C4-2B (cell line): ENCODE results near the gene BIK.
A peak's percentile ranks its signal among the peaks of the same experiment; 100 is the strongest.

ENCODE experiments used
- H3K27ac ChIP-seq: fragments of 450-650 bp; 2 replicates; pipeline ENCODE4 v1.5.1; 2017
- ZFX ChIP-seq: fragments of 450-650 bp; IDR thresholded peaks from 2 replicates; pipeline ENCODE4 v1.6.1; 2017
- TF ChIP-seq, protein P1 (sequence below): fragments of 450-650 bp; conservative IDR thresholded peaks from 2 replicates; pipeline ENCODE4 v1.5.1; 2017; ENCODE audit warnings: mild to moderate bottlenecking

The BIK gene

GRCh38 chr22:43152003-43152356, 41.4 kb downstream of the BIK start:
- H3K27ac ChIP-seq, result peak overlapping the region; percentile 90

GRCh38 chr22:43152357-43153071, 42.0 kb downstream of the BIK start:
- TF ChIP-seq, protein P1, sequence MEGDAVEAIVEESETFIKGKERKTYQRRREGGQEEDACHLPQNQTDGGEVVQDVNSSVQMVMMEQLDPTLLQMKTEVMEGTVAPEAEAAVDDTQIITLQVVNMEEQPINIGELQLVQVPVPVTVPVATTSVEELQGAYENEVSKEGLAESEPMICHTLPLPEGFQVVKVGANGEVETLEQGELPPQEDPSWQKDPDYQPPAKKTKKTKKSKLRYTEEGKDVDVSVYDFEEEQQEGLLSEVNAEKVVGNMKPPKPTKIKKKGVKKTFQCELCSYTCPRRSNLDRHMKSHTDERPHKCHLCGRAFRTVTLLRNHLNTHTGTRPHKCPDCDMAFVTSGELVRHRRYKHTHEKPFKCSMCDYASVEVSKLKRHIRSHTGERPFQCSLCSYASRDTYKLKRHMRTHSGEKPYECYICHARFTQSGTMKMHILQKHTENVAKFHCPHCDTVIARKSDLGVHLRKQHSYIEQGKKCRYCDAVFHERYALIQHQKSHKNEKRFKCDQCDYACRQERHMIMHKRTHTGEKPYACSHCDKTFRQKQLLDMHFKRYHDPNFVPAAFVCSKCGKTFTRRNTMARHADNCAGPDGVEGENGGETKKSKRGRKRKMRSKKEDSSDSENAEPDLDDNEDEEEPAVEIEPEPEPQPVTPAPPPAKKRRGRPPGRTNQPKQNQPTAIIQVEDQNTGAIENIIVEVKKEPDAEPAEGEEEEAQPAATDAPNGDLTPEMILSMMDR, result no peak
- H3K27ac ChIP-seq, result peak overlapping the region; percentile 90

More at GRCh38 chr22:43152003-43152356, 41.4 kb downstream of the BIK start:
- TF ChIP-seq, protein P1, result no peak
- TF ChIP-seq ZFX, result no peak

- no peak overlapping the region for H3K27ac ChIP-seq
These were observed 43.3 kb downstream of the BIK start for GRCh38 chr22:43153899-43154298.

GRCh38 chr22:43154887-43155536, 44.5 kb downstream of the BIK start:
- no peak for TF ChIP-seq ZFX
- TF ChIP-seq, protein P1, result no peak

More at GRCh38 chr22:43153899-43154298, 43.3 kb downstream of the BIK start:
- TF ChIP-seq, protein P1, result no peak
- no peak for TF ChIP-seq ZFX

GRCh38 chr22:43155789-43156188, 45.2 kb downstream of the BIK start:
- no peak overlapping the region for H3K27ac ChIP-seq
- TF ChIP-seq ZFX, result no peak
- TF ChIP-seq, protein P1, result no peak

More at GRCh38 chr22:43154887-43155536, 44.5 kb downstream of the BIK start:
- H3K27ac ChIP-seq, result no peak overlapping the region

DNA sequence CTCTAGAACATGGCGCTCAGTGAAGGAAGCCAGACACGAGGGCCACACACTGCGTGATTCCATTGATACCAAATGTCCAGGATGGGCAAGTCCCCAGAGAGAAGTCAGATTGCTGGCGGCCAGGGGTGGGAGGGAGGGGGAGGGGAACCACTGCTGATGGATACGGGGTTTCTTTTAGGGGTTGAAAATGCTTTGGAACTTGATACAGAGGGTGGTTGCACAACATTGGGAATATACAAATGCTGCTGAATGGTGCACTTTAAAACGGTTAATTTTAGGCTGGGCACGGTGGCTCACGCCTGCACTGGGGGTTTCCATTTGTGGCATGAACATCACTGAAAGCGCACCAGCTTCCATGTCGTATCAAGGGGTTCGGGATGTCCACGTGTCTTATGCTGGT, 45.9 kb downstream of the BIK start:
- no peak overlapping the region for H3K27ac ChIP-seq
- TF ChIP-seq, protein P1, result no peak
- TF ChIP-seq ZFX, result no peak

- no peak overlapping the region for H3K27ac ChIP-seq
- no peak for TF ChIP-seq ZFX
- TF ChIP-seq, protein P1, result no peak
These were observed 47.5 kb downstream of the BIK start for GRCh38 chr22:43157874-43158546.
